ENCODE measurements around the gene HNRNPL. TPM values are rescaled to one million over a fixed set of nuclear protein-coding genes. Genes with fewer than 3 reads are reported as not detected.

The HNRNPL gene
- total and polyA plus RNA-seq, 9 of the 15 experiments (the other 6 are each of a cell fraction or from before 2014, with no cell fraction given), result 39.5 to 610 (median 299) TPM

DNA sequence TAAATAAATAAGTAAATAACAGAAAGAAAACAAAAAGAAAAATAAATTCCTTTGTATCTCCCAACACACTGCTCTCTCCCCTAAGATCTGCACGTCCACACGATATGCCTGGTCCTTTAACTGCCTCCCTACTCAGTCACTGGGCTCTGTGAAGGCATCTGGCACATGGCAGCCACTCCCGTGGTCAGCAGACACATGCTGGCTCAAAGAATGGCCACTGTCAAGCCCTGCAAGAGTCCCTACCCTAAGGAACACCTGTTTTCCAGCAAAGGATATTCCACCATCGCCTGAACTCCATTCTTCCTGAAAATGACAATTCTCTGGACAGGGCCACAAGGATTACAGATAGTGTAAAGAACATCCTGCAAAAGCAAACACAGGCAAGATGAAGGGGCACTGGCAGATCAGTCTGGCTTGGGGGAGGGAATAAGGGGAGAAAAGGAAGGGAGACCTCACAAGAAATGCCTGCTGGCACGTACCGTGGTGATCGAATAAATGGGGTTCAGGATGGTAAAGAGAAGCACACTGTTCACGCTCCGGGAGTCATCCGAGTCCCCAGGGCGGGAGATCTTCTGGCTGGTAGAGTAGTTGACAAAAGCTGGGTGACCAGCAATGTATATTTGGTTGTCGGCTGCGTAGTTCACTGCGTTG lies 4.3 kb downstream of the HNRNPL start (continued):
- TF ChIP-seq MNT (conservative IDR thresholded peaks at IDR 0.05), result no peak
- no peak for TF ChIP-seq CHAMP1 (IDR thresholded peaks at IDR 0.05)

DNA sequence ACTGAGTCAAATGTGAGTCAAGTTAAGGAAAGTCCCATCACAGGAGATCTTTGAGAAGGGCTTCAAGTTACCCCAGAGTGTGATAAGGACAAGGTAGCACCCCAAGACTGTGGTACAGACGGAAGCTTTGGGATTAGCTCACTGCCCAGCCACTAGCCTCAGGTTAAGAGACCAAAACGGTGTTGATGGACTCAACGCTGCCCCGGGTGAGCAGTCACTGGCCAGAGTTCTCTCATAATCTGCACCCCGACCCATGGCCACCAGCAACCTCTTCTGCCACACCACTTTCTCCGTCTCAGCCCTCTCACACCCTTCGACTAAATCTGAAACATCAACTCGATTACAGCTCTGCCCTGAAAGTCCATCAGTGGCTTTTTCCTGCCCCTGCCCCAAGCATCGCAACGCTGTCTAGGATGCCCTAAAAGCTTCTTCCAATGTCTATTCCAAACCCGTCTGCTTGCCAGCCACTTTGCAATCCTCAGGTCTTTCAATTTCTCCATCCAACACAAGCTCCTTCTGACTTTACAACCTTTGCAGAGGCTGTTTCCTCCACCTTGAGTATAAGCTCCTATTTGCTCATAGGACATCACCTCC lies 5.6 kb downstream of the HNRNPL start:
- H2AFZ ChIP-seq (ENCODE audit: low read depth, low read length), result no peak overlapping the region
- no peak overlapping the region for H3K4me3 ChIP-seq
- peaks cover 98% of the 10 kb centered on the region for H3K36me3 ChIP-seq (ENCODE audit: control insufficient read depth, insufficient read depth, low read length)
- peaks cover 82% of the 10 kb centered on the region for H3K79me2 ChIP-seq (ENCODE audit: control insufficient read depth, insufficient read depth, low read length)
- no peak overlapping the region for H3K27ac ChIP-seq (ENCODE audit: extremely low read depth, low read depth, low read length)
- H3K9ac ChIP-seq (ENCODE audit: insufficient read depth in 1 of 2, low read depth in 2 of 2, low read length in 2 of 2), result no peak overlapping the region; a peak in 1 of 4 replicates
- in situ Hi-C loops (cut with MboI), result no loop called here
- H4K20me1 ChIP-seq (replicated peaks; ENCODE audit: control insufficient read depth, insufficient read depth, low read length), result peaks cover 25% of the 10 kb centered on the region
- no TSS peak for BruUV-seq (replicated peaks)
- H3K9me3 ChIP-seq (replicated peaks; ENCODE audit: control insufficient read depth, insufficient read depth, low read depth, low read length), result no peaks in the 10 kb centered on the region
- H3K27me3 ChIP-seq (ENCODE audit: control insufficient read depth in 2 of 2, insufficient read depth in 2 of 2, low read length in 2 of 2), result no peaks in the 10 kb centered on the region
- no peak overlapping the region for H3K4me2 ChIP-seq (ENCODE audit: insufficient read depth, low read length)
- ChIA-PET POLR2A (interaction anchor here (0.5 to 1.6 kb wide), 8 partner anchors 8 to 183 kb away, joined by 3 to 7 read pairs (median 4); no protein-coding TSS in a partner anchor), CTCF (ENCODE audit: low intra/inter-chr PET ratio) (no interaction called here)
- DNase-seq (ENCODE audit: extremely low read depth in 1 of 4, low spot score in 3 of 4) (no peak), FAIRE-seq (no peak), ATAC-seq (no peak)
- WGBS (ENCODE audit: insufficient coverage, low coverage, missing lambda C conversion rate), result 95% methylated on average over 11 of the region's 11 CpGs
- peak; percentile 47; the same call in 1 of the 2 replicates for TF ChIP-seq POLR2A (conservative IDR thresholded peaks at IDR 0.05)
- TF ChIP-seq, protein P1, sequence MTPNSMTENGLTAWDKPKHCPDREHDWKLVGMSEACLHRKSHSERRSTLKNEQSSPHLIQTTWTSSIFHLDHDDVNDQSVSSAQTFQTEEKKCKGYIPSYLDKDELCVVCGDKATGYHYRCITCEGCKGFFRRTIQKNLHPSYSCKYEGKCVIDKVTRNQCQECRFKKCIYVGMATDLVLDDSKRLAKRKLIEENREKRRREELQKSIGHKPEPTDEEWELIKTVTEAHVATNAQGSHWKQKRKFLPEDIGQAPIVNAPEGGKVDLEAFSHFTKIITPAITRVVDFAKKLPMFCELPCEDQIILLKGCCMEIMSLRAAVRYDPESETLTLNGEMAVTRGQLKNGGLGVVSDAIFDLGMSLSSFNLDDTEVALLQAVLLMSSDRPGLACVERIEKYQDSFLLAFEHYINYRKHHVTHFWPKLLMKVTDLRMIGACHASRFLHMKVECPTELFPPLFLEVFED (CRISPR knock-in tag; conservative IDR thresholded peaks at IDR 0.05), result 0 out of 2 replicates have a peak, but pooled peaks have one; percentile 65
- no peak for TF ChIP-seq ZBTB17 (CRISPR knock-in tag; IDR thresholded peaks at IDR 0.05)
- TF ChIP-seq RBFOX2 (IDR thresholded peaks at IDR 0.05; ENCODE audit: low read depth, low read length), result peak; percentile 43
- TF ChIP-seq SUPT5H (IDR thresholded peaks at IDR 0.05), result 0 out of 2 replicates have a peak, but pooled peaks have one; percentile 40
- TF ChIP-seq, protein P2, sequence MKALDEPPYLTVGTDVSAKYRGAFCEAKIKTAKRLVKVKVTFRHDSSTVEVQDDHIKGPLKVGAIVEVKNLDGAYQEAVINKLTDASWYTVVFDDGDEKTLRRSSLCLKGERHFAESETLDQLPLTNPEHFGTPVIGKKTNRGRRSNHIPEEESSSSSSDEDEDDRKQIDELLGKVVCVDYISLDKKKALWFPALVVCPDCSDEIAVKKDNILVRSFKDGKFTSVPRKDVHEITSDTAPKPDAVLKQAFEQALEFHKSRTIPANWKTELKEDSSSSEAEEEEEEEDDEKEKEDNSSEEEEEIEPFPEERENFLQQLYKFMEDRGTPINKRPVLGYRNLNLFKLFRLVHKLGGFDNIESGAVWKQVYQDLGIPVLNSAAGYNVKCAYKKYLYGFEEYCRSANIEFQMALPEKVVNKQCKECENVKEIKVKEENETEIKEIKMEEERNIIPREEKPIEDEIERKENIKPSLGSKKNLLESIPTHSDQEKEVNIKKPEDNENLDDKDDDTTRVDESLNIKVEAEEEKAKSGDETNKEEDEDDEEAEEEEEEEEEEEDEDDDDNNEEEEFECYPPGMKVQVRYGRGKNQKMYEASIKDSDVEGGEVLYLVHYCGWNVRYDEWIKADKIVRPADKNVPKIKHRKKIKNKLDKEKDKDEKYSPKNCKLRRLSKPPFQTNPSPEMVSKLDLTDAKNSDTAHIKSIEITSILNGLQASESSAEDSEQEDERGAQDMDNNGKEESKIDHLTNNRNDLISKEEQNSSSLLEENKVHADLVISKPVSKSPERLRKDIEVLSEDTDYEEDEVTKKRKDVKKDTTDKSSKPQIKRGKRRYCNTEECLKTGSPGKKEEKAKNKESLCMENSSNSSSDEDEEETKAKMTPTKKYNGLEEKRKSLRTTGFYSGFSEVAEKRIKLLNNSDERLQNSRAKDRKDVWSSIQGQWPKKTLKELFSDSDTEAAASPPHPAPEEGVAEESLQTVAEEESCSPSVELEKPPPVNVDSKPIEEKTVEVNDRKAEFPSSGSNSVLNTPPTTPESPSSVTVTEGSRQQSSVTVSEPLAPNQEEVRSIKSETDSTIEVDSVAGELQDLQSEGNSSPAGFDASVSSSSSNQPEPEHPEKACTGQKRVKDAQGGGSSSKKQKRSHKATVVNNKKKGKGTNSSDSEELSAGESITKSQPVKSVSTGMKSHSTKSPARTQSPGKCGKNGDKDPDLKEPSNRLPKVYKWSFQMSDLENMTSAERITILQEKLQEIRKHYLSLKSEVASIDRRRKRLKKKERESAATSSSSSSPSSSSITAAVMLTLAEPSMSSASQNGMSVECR (CRISPR knock-in tag; IDR thresholded peaks at IDR 0.05), result no peak
- intact Hi-C loops (cut with micrococcal nuclease), result no loop called here
- peaks cover 7 to 18% of the 10 kb centered on the region in 2 experiments; a peak in 4 of 5 replicates for H3K4me1 ChIP-seq (replicated peaks in 1 of 2; ENCODE audit: control insufficient read depth in 2 of 2, insufficient read depth in 2 of 2, low read length in 2 of 2)
- H3K9me1 ChIP-seq (ENCODE audit: control insufficient read depth, insufficient read depth, low read length), result no peaks in the 10 kb centered on the region
